HUDEP-2 (cell line): Measurements from ENCODE around the gene OGFR.
"Not testable (repeated sequence)": the region's sequence is repeated elsewhere in the genome, so short reads cannot be mapped to it uniquely, and the experiment has no call there.

ENCODE experiments used
- DNase-seq, 76 experiments: peaks; one replicate each; lab custom pipeline; 2025; ENCODE audit not compliant: unreplicated experiment in 76 of 76; lab: John Stamatoyannopoulos, UW

Gene OGFR

GRCh38 chr20:62834967-62835730 is 30.5 kb downstream of the OGFR start:
- DNase-seq, result no peak

GRCh38 chr20:62835931-62836861 is 31.6 kb downstream of the OGFR start:
- no peak for DNase-seq

GRCh38 chr20:62836967-62837490 is 32.4 kb downstream of the OGFR start:
- no peak for DNase-seq

- no peak for DNase-seq
These were observed 33.1 kb downstream of the OGFR start for GRCh38 chr20:62837790-62838127.

- peak in 50 of 76 experiments; percentile 11 to 76 (median 46) for DNase-seq
These were observed 33.7 kb downstream of the OGFR start for GRCh38 chr20:62838128-62838891.

- no peak for DNase-seq
These were observed 34.6 kb downstream of the OGFR start for GRCh38 chr20:62839261-62839660.

GRCh38 chr20:62839816-62840215 is 35.2 kb downstream of the OGFR start:
- no peak for DNase-seq

GRCh38 chr20:62840244-62841197 is 35.9 kb downstream of the OGFR start:
- DNase-seq, result no peak

- DNase-seq, result no peak
These were observed 37.1 kb downstream of the OGFR start for GRCh38 chr20:62841705-62842212.

GRCh38 chr20:62843656-62844055 is 39.0 kb downstream of the OGFR start:
- no peak for DNase-seq

- DNase-seq, result no peak
These were observed 39.5 kb downstream of the OGFR start for GRCh38 chr20:62844182-62844581.

- DNase-seq, result no peak
These were observed 41.0 kb downstream of the OGFR start for GRCh38 chr20:62845416-62846160.

GRCh38 chr20:62846166-62846890 is 41.7 kb downstream of the OGFR start:
- no peak for DNase-seq

GRCh38 chr20:62848917-62849316 is 44.3 kb downstream of the OGFR start:
- not testable (repeated sequence) for DNase-seq

- DNase-seq, result no peak
These were observed 44.8 kb downstream of the OGFR start for GRCh38 chr20:62849431-62849830.

GRCh38 chr20:62850333-62850974 is 45.8 kb downstream of the OGFR start:
- no peak for DNase-seq

- no peak for DNase-seq
These were observed 47.6 kb downstream of the OGFR start for GRCh38 chr20:62852196-62852595.

GRCh38 chr20:62852841-62853240 is 48.2 kb downstream of the OGFR start:
- no peak for DNase-seq
